GM19397 (cell line): ENCODE data around the gene BRMS1L.
"Not testable (repeated sequence)": the region's sequence is repeated elsewhere in the genome, so short reads cannot be mapped to it uniquely, and the experiment has no call there.

Source experiments
- ATAC-seq: cut with Tn5 transposase; IDR thresholded peaks from one replicate; pipeline ENCODE4 v1.9.1; 2021; ENCODE audit warnings: mild to moderate bottlenecking, moderate library complexity; ENCODE audit not compliant: unreplicated experiment

BRMS1L gene

GRCh38 chr14:35821564-35822411 is 4.3 kb upstream of the BRMS1L start:
- ATAC-seq = no peak

DNA sequence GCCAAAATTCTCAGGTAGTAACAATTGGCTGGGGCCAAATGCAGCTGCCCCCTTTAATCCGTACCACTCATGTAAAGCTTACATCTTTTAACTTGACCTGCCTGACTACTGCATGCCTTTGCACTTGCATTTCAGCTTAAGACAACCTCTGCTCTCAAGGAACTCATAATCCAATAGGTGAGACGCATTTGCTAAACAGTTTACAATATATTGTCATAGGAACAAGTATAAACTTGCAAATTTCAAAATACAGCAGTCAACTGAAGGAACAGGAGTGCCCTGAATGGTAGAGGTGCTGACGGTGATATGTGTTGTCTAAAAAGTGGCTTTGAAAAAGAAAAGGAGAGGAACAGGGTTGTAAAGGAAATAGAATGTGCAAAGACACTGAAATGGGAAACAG is 3.6 kb upstream of the BRMS1L start:
- ATAC-seq = no peak

- ATAC-seq = not testable (repeated sequence)
Observed at GRCh38 chr14:35824446-35825165, 1.5 kb upstream of the BRMS1L start.

GRCh38 chr14:35825968-35826217 is 245 bp upstream of the BRMS1L start:
- no peak for ATAC-seq

DNA sequence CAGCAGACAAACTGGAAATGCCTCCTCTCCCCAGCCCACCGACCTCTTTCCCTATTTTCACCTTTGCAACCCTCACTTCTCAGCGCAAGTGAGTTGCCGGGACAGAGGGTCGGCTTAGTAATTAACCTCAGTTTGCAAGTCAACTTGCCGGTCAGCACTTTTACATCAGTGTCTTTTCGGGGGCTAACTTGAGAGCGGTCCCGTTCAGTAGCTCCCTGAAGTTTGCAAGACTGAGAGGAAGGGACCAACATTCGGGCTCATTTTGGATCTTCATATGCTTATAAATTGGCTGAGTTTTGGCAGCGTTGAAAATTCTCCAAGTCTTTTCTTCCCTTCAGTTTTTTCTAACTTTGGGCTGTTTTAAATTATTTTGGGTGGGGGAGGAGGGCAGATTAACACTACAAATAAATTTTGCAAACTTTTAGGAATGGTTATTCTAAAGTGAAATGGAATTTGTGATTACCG is 846 bp downstream of the BRMS1L start:
- ATAC-seq = no peak

- no peak for ATAC-seq
Observed at GRCh38 chr14:35827678-35828472, 1.7 kb downstream of the BRMS1L start.

DNA sequence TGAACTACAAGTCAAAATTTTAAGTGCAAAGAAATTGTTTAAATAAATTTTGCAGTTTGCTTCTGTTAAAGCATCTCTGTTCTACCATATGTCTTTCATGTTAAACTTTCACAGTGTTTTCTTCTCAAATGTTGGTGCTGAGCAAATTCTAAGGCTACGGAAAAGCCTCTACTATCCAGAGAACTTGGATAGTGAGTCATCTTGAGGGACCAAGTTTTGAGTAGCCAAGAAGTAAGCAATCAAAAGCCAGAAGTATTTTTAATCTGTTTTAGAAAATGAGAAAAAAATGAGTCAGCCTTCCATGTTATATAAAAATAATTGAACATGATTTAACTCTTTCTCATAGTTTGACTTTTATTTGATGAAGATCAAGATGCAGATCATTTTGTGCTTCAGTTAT is 3.3 kb downstream of the BRMS1L start:
- ATAC-seq = no peak

- no peak for ATAC-seq
Observed at GRCh38 chr14:35835208-35835982, 9.3 kb downstream of the BRMS1L start.

GRCh38 chr14:35841704-35842103 is 15.6 kb downstream of the BRMS1L start:
- not testable (repeated sequence) for ATAC-seq

GRCh38 chr14:35842245-35842644 is 16.1 kb downstream of the BRMS1L start:
- ATAC-seq = not testable (repeated sequence)

- ATAC-seq = no peak
Observed at GRCh38 chr14:35844494-35844893, 18.4 kb downstream of the BRMS1L start.

- ATAC-seq = no peak
Observed at GRCh38 chr14:35847636-35848035, 21.5 kb downstream of the BRMS1L start.

DNA sequence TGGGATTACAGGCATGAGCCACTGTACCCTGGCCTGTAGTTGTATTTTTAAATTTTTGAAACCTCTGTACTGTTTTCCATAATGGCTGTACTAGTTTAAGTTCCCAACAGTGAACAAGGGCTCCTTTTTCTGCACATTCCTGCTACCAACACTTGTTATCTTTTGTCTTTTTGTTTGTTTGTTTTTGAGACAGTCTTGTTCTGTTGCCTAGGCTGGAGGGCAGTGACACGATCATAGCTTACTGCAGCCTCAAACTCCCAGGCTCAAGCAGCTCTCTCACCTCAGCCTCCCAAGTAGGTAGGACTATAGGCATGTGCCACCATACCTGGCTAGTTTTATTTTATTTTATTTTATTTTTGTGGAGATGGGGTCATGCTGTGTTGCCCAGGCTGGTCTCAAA is 23.0 kb downstream of the BRMS1L start:
- ATAC-seq = no peak

DNA sequence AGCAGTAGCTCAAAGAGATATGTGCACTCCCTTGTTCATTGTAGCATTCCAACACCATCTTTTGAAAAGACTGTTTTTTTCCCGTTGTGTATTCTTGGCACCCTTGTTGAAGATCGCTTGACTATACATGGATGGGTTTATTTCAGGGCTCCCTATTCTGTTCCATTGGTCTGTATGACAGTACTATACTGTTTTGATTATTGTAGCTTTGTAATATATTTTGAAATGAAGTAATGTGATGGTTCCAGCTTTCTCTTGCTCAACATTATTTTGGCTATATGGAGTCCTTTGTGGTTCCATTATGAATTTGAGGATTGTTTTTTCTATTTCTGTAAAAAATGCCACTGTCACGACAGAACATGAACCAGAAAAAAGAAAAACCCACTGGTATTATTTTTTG is 25.7 kb downstream of the BRMS1L start:
- no peak for ATAC-seq

GRCh38 chr14:35853225-35853624 is 27.1 kb downstream of the BRMS1L start:
- ATAC-seq = no peak

DNA sequence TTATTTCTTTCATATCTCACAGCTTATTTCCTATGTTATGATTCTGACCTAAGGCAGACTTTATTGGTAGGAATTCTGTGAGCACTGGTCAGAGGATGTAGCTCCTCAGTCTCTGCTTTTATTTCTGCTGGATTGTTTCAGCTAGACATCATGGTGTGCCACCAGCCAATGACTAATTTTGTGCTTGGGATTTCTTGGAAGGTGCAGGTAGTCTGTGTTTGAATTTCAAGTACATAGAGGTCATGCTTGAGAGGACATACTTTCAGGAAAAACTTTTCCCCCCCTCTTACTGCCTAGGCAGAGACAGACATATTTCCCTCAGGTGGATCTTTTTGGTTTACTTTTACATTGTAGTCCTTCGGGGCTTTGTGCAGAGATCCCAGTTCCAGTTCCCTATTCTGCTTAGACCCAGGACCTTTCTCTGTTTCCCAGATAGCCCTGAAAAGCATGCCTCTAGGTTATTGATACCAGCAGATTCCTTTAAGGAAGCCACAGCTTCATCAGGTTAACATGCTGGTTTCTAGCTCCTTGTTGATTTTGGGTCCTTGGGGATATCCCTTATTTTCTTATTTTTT is 28.6 kb downstream of the BRMS1L start:
- ATAC-seq = no peak

DNA sequence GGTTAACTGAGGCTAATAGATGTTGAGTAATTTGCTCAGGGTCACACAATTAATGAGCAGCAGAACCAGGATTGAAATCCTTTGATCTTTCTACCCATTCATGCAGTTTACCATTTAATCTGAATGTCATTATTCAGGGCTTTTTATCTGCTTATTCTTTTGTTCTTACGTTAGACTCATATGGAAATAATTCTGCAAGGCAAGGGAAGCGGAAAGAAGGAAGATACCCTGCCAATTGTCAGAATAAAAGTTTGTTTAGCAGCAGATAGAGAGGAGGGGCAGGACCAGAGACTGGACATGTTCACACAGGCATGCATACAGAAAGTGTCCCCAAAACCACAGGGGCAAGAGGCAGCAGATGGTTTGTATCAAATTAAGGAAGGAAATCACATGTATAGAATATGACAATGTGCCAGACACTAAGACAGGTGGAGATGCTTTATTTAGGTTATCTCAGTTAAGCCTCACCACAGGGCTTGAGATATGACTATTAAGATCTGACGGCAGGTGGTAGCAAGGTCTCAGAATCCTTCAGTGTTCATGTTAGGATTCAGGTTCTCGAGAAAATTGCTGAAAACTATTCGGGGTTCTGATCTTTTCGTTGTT is 29.8 kb downstream of the BRMS1L start:
- ATAC-seq = peak; percentile 95

GRCh38 chr14:35858521-35859209 is 32.5 kb downstream of the BRMS1L start:
- no peak for ATAC-seq

- ATAC-seq = no peak
Observed at GRCh38 chr14:35861204-35861868, 35.2 kb downstream of the BRMS1L start.
